ENCODE data around the gene EDEM2. TPM values are rescaled to one million over a fixed set of nuclear protein-coding genes. Genes with fewer than 3 reads are reported as not detected.
"Not testable (repeated sequence)": the region's sequence is repeated elsewhere in the genome, so short reads cannot be mapped to it uniquely, and the experiment has no call there.

EDEM2 gene
- total RNA-seq, 1 experiment from 2014 or later = 26.8 TPM

DNA sequence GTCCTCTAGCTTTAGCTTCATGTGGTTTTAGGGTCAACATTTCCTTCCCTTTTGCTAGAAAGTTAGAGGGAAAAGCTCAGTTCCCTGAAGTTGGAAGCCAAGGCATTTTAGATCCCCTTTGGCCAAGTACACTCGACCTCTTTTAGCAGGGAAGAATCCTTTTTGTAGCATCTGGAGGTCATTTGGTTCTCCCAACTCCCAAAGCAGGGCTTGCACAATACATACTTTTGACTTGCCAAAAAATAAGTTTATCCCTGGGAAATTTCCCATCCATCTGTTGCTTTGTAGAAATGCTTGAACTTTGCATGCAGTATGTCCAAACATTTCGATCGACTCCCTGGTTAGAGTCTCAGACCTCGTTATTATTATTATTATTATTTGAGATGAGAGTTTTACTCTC lies 4.6 kb upstream of the EDEM2 start:
- Histone ChIP-seq H3K27me3 (ENCODE audit: control insufficient read depth, insufficient read depth, low read length) (no peaks in the 10 kb centered on the region), H3K4me3 (ENCODE audit: insufficient read depth, low read depth, low read length) (no peak overlapping the region), H3K36me3 (replicated peaks; ENCODE audit: control insufficient read depth, insufficient read depth, low read length) (no peaks in the 10 kb centered on the region)
- DNase-seq = no peak

DNA sequence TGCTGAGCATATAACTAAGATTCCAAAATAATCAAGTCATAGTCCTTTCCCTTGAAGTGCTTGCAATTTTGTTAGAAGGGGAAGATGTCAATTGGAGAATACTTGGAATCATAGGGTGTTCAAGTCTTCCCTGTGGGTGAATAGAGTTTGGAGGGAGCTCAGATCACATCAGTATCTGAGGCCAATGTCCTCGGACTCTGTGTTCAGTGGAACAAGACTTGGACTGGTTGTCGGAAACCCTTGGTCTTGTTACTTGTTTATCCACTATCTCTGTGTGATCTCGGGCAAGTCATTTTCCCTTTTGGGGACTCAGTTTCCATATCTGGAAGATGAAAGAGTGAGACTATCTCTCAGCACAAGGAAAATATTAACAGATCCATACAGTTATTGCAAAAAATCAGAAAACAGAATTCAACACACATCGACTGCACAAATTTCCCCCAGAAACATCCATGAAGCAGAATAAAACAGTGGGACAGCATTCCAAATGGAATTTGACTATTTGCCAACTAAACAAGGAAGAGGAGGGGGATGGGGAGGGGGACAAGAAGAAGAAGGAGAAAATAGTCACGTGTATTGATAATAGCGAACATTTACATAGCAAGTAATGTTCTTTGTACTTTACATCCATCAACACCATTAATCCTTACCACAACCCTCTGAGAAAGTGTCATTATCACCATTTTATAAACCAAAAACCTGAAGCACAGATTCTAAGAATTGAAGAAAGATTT lies 3.9 kb upstream of the EDEM2 start:
- H3K4me3 ChIP-seq (ENCODE audit: insufficient read depth, low read depth, low read length) = no peak overlapping the region
- H3K36me3 ChIP-seq (replicated peaks; ENCODE audit: control insufficient read depth, insufficient read depth, low read length) = no peaks in the 10 kb centered on the region
- H3K27me3 ChIP-seq (ENCODE audit: control insufficient read depth, insufficient read depth, low read length) = no peaks in the 10 kb centered on the region
- no peak for DNase-seq

DNA sequence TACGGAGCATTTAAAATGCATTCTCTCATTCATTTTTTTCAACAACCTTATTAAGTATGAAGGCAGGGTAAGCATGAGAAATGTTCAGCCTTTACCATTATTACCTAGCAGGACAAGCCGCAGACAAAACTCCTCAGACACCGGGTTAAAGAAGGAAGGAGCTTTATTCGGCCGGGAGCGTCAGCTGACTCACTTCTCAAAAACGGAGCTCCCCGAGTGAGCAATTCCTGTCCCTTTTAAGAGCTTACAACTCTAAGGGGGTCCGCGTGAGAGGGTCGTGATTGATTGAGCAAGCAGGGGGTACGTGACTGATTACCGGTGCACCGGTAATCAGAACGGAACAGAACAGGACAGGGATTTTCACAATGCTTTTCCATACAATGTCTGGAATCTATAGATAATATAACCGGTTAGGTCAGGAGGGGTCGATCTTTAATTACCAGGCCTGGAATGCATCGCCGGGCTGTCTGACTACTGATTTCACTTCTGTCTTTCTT lies 487 bp upstream of the EDEM2 start:
- H3K4me3 ChIP-seq (ENCODE audit: insufficient read depth, low read depth, low read length) = peak overlapping the region; percentile 80
- not testable (repeated sequence) for H3K36me3 ChIP-seq (replicated peaks; ENCODE audit: control insufficient read depth, insufficient read depth, low read length); H3K27me3 ChIP-seq (ENCODE audit: control insufficient read depth, insufficient read depth, low read length); DNase-seq

DNA sequence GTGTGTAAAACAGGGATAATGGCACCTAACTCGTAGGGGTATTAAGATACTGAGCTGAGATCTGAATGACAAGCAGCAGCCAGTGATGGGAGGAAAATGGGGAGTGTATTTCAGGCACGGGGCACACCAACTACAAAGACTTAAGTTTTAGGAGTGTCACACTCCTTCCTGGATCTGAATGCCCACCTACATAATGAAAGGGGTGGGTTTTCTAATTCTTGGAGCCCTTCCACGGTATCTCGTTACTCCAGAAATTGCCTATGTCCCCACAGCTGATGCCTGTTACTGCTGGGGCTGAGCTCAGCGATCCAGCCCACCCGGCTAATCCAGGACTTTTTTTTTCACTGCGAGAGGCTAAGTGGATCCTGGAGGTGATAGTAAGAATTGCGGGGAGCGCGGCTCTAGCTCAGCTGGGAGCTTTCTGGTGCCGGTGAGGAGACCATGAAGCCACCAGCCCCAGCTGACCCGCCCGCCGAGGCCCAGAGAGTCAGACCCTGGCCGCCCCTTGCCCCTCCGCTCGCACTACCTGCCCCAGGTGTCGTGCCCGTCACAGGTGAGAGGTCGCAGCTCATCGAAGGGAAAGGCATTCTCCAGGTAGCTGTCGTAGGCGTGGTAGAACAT lies 727 bp downstream of the EDEM2 start:
- Histone ChIP-seq H3K36me3 (replicated peaks; ENCODE audit: control insufficient read depth, insufficient read depth, low read length) (peaks cover 3% of the 10 kb centered on the region), H3K27me3 (ENCODE audit: control insufficient read depth, insufficient read depth, low read length) (no peaks in the 10 kb centered on the region), H3K4me3 (ENCODE audit: insufficient read depth, low read depth, low read length) (peak overlapping the region; percentile 80)
- DNase-seq = peak; percentile 72

DNA sequence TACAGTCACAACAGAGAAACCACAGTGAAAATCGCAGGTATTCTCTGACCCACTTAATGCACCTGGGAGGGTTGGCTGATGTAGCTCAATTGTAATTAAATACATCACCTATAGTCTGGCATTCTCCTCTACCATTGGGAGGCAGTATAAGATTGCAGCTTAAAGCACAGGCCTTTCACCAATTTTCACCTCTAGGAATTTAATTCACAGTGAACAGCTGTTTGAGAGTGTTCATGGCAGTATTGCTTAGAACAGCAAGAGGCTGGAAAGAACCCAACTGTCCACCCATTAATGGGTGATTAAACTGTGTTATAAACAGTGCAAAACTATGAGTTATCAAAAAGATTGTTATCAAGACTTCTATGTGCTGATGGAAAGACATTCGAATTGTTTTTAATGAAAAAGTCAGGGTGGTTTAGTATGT lies 2.0 kb downstream of the EDEM2 start:
- H3K4me3 ChIP-seq (ENCODE audit: insufficient read depth, low read depth, low read length) = no peak overlapping the region
- H3K27me3 ChIP-seq (ENCODE audit: control insufficient read depth, insufficient read depth, low read length) = no peaks in the 10 kb centered on the region
- peaks cover 3% of the 10 kb centered on the region for H3K36me3 ChIP-seq (replicated peaks; ENCODE audit: control insufficient read depth, insufficient read depth, low read length)
- peak; percentile 75 for DNase-seq

DNA sequence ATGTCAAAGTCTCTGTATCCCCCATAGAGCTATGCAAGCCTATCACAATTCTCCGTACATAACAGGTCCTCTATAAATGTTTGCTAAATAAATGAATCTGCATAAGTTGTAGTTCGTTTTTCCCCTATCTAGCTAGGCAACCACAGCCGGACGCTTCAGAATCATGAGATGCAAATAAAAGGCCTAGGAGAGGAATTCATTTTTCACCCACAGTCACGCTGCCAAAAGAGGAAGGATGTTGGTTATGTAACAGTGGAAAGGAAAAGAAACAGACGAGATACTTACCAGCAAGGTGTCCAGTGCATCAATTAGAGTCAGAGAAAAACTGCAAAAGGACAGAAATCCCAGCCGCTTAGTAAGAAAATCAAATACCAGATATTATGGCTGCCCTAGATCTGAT lies 2.4 kb downstream of the EDEM2 start:
- no peaks in the 10 kb centered on the region for H3K27me3 ChIP-seq (ENCODE audit: control insufficient read depth, insufficient read depth, low read length)
- no peak for DNase-seq
- no peak overlapping the region for H3K4me3 ChIP-seq (ENCODE audit: insufficient read depth, low read depth, low read length)
- H3K36me3 ChIP-seq (replicated peaks; ENCODE audit: control insufficient read depth, insufficient read depth, low read length) = peaks cover 3% of the 10 kb centered on the region

DNA sequence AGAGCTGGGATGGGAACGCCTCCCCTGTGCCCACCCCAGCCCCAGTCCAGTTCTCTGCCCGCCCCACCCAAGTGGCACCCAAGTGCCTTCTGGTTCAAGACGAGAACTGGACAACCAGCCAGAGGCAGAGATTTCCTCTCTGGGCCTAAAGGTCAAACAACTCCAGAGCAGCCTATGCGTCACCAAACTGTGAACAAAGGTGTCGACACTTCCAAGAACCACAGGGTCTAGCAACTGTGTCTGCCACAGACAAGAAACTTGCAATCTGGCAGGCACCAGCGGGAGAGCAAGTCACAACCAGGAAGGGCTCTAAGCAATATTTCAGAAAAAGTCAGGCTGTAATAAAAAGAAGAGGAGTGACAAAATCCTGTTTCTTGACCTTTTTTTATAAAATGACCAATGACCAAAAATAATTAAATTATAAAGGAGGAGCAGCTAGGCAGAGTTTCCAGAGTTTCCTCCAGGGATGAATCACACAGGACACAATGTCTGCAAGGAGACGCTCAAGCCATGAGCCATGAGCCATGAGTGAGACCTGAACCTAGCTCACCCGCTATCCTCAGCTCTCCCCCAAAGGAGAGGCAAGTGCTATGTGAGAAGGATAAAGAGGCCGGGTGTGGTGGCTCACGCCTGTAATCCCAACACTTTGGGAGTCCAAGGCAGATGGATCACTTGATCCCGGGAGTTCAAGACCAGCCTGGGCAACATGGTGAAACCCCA lies 11.1 kb downstream of the EDEM2 start:
- no peak for DNase-seq
- H3K27me3 ChIP-seq (ENCODE audit: control insufficient read depth, insufficient read depth, low read length) = no peaks in the 10 kb centered on the region
- no peak overlapping the region for H3K4me3 ChIP-seq (ENCODE audit: insufficient read depth, low read depth, low read length)
- peaks cover 9% of the 10 kb centered on the region for H3K36me3 ChIP-seq (replicated peaks; ENCODE audit: control insufficient read depth, insufficient read depth, low read length)

DNA sequence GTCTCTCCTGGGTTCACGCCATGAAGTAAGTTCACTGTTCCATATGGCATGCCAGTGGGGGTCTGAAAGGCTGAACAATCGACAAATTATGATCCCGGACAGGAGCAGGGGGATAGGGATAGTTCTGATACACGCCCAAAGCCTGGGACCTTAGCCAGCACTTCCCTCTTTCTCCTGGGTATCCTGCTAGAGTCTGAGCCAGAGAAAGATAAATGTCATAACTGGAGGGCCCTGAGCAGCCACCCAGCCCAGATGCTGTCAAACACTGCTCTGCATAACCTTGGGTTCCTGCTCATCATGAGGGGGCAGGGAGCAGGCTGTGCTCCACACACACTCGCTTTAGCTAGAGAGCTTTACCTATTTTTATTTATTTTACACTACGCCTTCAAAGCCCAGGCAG lies 12.3 kb downstream of the EDEM2 start:
- Histone ChIP-seq H3K27me3 (ENCODE audit: control insufficient read depth, insufficient read depth, low read length) (no peaks in the 10 kb centered on the region), H3K4me3 (ENCODE audit: insufficient read depth, low read depth, low read length) (no peak overlapping the region), H3K36me3 (replicated peaks; ENCODE audit: control insufficient read depth, insufficient read depth, low read length) (peaks cover 9% of the 10 kb centered on the region)
- DNase-seq = no peak

DNA sequence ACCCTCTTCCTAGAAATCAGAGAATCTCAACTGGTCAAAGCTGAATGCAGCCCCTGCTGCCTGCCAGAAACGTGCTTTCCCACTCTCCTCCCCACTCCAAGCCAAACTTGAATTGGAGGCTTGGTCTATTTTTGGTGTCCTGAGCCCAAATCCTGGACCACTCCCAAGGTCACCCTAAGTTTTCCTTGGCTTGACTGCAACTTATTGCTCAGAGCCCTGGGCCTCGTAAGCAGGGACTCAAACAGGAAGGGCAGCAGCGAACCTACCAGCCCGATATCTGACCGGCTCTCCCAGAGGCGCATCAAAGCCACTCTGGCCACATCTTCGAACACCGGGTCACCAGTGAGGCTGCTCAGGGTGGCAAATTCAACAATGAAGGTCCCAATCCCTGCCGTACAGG lies 12.7 kb downstream of the EDEM2 start:
- no peak for DNase-seq
- H3K27me3 ChIP-seq (ENCODE audit: control insufficient read depth, insufficient read depth, low read length) = no peaks in the 10 kb centered on the region
- peaks cover 11% of the 10 kb centered on the region for H3K36me3 ChIP-seq (replicated peaks; ENCODE audit: control insufficient read depth, insufficient read depth, low read length)
- H3K4me3 ChIP-seq (ENCODE audit: insufficient read depth, low read depth, low read length) = no peak overlapping the region

DNA sequence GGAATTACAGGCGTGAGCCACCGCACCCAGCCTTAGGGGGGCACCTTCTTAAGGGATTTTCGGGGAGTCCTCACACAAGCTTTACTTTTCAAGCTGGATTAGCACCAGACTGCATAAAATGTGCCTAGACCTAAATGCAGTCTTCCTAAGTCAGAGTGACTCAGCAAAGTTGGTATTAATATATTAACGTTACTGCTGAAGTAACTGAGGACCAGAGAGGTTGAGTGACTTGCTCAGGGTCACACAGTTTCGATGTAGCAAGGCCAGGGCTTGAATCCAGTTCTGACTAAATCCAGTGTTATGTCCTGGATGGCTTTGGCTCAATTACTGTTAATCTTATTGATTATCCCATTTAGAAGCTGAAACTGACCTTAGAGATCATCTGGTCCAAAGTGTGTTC lies 13.4 kb downstream of the EDEM2 start:
- H3K36me3 ChIP-seq (replicated peaks; ENCODE audit: control insufficient read depth, insufficient read depth, low read length) = peaks cover 11% of the 10 kb centered on the region
- no peak for DNase-seq
- H3K4me3 ChIP-seq (ENCODE audit: insufficient read depth, low read depth, low read length) = no peak overlapping the region
- H3K27me3 ChIP-seq (ENCODE audit: control insufficient read depth, insufficient read depth, low read length) = no peaks in the 10 kb centered on the region

DNA sequence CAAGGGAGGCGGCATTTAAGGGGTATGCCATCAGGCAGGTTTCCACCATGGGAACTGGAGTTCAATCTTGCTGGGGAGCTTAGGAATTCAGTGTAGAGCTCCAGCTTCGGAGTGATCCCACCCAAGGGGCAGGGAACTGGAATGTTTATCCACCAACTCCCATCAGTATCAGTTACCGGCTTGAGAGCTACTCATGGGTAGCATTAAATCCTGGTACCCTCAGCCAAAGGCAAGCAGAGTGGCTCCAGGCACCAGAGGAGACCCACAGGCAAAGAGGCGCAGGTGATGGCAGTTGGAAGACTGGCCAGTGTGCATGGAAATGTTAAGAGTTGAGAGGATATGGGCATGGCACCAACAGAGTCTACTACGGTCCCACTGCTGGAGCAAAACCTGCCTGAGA lies 14.1 kb downstream of the EDEM2 start:
- Histone ChIP-seq H3K4me3 (ENCODE audit: insufficient read depth, low read depth, low read length) (no peak overlapping the region), H3K36me3 (replicated peaks; ENCODE audit: control insufficient read depth, insufficient read depth, low read length) (peaks cover 11% of the 10 kb centered on the region), H3K27me3 (ENCODE audit: control insufficient read depth, insufficient read depth, low read length) (no peaks in the 10 kb centered on the region)
- no peak for DNase-seq

DNA sequence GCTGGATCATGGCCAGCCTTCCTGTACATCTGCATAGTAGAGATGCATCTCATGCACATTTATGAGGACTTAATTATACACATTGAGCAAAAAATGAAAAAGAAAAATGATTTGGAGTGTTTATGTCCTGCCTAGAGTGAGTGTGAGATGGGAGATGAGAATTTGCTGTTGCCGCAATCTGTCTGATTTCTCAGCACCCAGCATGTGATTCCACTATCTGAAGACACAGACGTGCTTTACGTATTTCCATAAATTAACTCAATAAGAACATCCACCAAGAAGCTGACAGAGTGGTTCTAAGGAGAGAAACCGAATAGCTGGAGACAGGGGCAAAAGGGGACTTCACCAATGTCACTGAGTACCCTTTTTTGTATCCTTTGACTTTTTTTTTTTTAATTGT lies 15.2 kb downstream of the EDEM2 start:
- no peaks in the 10 kb centered on the region for H3K27me3 ChIP-seq (ENCODE audit: control insufficient read depth, insufficient read depth, low read length)
- peaks cover 11% of the 10 kb centered on the region for H3K36me3 ChIP-seq (replicated peaks; ENCODE audit: control insufficient read depth, insufficient read depth, low read length)
- no peak overlapping the region for H3K4me3 ChIP-seq (ENCODE audit: insufficient read depth, low read depth, low read length)
- DNase-seq = no peak

DNA sequence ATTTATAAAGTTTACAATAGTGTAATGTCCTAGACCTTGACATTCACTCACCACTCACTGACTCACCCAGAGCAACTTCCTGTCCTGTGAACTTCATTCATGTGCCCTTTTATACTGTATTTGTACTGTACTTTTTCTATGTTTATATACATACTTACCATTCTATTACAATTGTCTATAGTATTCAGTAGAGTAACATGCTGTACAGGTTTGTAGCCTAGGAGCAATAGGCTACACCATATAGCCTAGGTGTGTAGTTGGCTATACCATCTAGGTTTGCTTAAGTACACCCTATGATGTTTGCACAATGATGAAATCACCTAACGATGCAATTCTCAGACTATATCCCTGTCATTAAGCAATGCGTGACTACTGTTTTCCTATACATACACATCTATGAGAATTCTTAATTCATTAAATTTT lies 17.5 kb downstream of the EDEM2 start:
- H3K4me3 ChIP-seq (ENCODE audit: insufficient read depth, low read depth, low read length) = no peak overlapping the region
- no peaks in the 10 kb centered on the region for H3K27me3 ChIP-seq (ENCODE audit: control insufficient read depth, insufficient read depth, low read length)
- peaks cover 14% of the 10 kb centered on the region for H3K36me3 ChIP-seq (replicated peaks; ENCODE audit: control insufficient read depth, insufficient read depth, low read length)
- DNase-seq = no peak

DNA sequence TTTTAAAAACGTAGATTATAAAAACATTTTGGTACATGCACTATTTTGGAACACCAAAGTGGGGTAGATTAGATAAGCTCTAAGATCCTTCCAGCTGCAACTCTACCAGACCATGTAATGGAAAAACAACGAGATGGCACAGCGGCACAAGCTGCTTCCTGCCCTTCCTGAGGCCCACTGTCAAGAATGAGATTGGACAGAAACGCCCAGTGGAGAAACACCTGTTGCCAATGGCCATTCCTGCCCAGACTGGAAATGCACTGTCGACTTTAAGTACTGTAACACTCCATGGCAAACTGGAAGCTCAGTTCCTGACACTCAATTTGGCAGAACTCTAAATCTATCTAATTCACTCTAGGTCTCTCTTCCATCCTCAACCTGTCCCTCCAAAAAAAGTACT lies 21.4 kb downstream of the EDEM2 start:
- Histone ChIP-seq H3K36me3 (replicated peaks; ENCODE audit: control insufficient read depth, insufficient read depth, low read length) (peaks cover 26% of the 10 kb centered on the region), H3K4me3 (ENCODE audit: insufficient read depth, low read depth, low read length) (no peak overlapping the region), H3K27me3 (ENCODE audit: control insufficient read depth, insufficient read depth, low read length) (no peaks in the 10 kb centered on the region)
- no peak for DNase-seq

Measured in H7 (cell line).